Adrenal gland (tissue), 5 donors: Measurements from ENCODE around the gene DIP2C.

Source experiments
- CTCF ChIP-seq, 6 experiments: fragments of 450-650 bp in 4 of 6; fragments of 200-600 bp in 2 of 6; sonication (generic) in 1 of 6; IDR thresholded peaks; 1 replicate in 5 of 6; 2 replicates in 1 of 6; pipeline versions ENCODE4 v1.5.1 to v1.8.0; 2016 to 2021; ENCODE audit warnings: antibody characterized with exemption in 6 of 6, mild to moderate bottlenecking in 2 of 6, moderate library complexity in 1 of 6
- POLR2A ChIP-seq, 2 donors: fragments of 450-650 bp; IDR thresholded peaks; one replicate each; pipeline ENCODE4 v1.6.1; 2017; ENCODE audit warnings: antibody characterized with exemption in 2 of 2, mild to moderate bottlenecking in 2 of 2, moderate library complexity in 1 of 2
- donor health status: DM: no; HTN: no; CAD: no.

GRCh38 chr10:474406-474805 lies 215.1 kb downstream of the DIP2C start:
- no peak for TF ChIP-seq CTCF (IDR thresholded peaks at IDR 0.05)
- TF ChIP-seq POLR2A (IDR thresholded peaks at IDR 0.05): no peak
